Vagina (tissue), 2 donors: ENCODE results near the gene PALLD. TPM values are rescaled to one million over a fixed set of nuclear protein-coding genes. Genes with fewer than 3 reads are reported as not detected.

Source experiments
- DNase-seq, 2 donors: peaks; one replicate each; pipeline ENCODE4 v3.0.0-alpha.2; 2017; ENCODE audit errors: extremely low spot score in 2 of 2
- H3K27ac ChIP-seq: fragments of 200-600 bp; sonication (generic); one replicate; pipeline ENCODE4 v1.5.1; 2019
- H3K27me3 ChIP-seq: fragments of 200-600 bp; sonication (generic); one replicate; pipeline ENCODE4 v1.5.1; 2019
- H3K36me3 ChIP-seq, 2 donors: fragments of 200-600 bp; sonication (generic); one replicate each; pipeline ENCODE4 v1.5.1; 2017 to 2019
- H3K4me1 ChIP-seq: fragments of 200-600 bp; sonication (generic); one replicate; pipeline ENCODE4 v1.5.1; 2019
- H3K4me3 ChIP-seq, 2 donors: fragments of 200-600 bp; sonication (generic); 1 replicate in 1 of 2; 2 replicates in 1 of 2; pipeline ENCODE4 v1.5.1; 2016 to 2019
- H3K9me3 ChIP-seq: fragments of 200-600 bp; sonication (generic); one replicate; pipeline ENCODE4 v1.5.1; 2019
- POLR2A ChIP-seq, 2 donors: fragments of 450-650 bp; IDR thresholded peaks; one replicate each; pipeline ENCODE4 v1.6.1; 2017; ENCODE audit warnings: antibody characterized with exemption in 2 of 2, mild to moderate bottlenecking in 2 of 2, moderate library complexity in 2 of 2
- POLR2AphosphoS5 ChIP-seq, 2 donors: sonication (generic); formaldehyde crosslinking; IDR thresholded peaks; one replicate each; pipeline ENCODE4 v1.9.0; 2017; ENCODE audit warnings: antibody characterized with exemption in 2 of 2, mild to moderate bottlenecking in 2 of 2, low read depth in 1 of 2; ENCODE audit not compliant: insufficient read depth in 1 of 2
- intact Hi-C: fragments of 100-400 bp; cut with DNase I; formaldehyde crosslinking; loops from one replicate; pipeline ENCODE4 v1.15.1; 2023
- total RNA-seq: library from RNA; depleted of rRNA; stranded (reverse); fragments of >200 nt; gene quantifications from one replicate; pipeline ENCODE4 v1.2.3, GENCODE V29; 2016
- TF ChIP-seq, protein P1 (sequence below), 3 experiments: fragments of 450-650 bp in 2 of 3; fragments of 200-600 bp in 1 of 3; sonication (generic) in 1 of 3; IDR thresholded peaks; one replicate each; pipeline ENCODE4 v1.5.1; 2017 to 2019; ENCODE audit warnings: antibody characterized with exemption in 3 of 3, mild to moderate bottlenecking in 2 of 3, moderate library complexity in 2 of 3

PALLD gene
- total RNA-seq, 1 donor from 2014 or later: 229 TPM

DNA sequence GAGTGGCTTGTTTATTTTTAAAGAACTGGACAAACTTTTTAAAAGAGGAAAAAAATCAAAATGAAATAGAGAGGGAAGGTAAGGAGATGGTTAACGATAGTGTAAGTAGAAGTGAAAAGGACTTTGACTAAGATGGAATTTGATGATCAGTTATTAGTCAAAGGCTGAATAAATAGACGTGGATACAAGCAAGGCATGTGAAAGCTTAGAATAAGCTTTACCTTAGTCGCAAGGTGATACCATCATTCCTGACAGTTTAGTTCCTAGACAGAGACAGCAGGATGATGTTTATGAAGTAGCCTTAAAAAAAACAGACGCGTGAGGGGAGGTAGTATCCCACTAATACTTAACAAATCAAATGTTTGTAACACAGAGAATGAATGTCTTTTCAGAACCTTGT lies 97.3 kb downstream of the PALLD start:
- Histone ChIP-seq H3K4me3 (no peak overlapping the region), H3K27me3 (no peaks in the 10 kb centered on the region), H3K9me3 (no peaks in the 10 kb centered on the region), H3K4me1 (peaks cover 6% of the 10 kb centered on the region), H3K36me3 (no peaks in the 10 kb centered on the region), H3K27ac (no peak overlapping the region)
- intact Hi-C loops: no loop called here
- no peak for DNase-seq
- TF ChIP-seq, protein P1, sequence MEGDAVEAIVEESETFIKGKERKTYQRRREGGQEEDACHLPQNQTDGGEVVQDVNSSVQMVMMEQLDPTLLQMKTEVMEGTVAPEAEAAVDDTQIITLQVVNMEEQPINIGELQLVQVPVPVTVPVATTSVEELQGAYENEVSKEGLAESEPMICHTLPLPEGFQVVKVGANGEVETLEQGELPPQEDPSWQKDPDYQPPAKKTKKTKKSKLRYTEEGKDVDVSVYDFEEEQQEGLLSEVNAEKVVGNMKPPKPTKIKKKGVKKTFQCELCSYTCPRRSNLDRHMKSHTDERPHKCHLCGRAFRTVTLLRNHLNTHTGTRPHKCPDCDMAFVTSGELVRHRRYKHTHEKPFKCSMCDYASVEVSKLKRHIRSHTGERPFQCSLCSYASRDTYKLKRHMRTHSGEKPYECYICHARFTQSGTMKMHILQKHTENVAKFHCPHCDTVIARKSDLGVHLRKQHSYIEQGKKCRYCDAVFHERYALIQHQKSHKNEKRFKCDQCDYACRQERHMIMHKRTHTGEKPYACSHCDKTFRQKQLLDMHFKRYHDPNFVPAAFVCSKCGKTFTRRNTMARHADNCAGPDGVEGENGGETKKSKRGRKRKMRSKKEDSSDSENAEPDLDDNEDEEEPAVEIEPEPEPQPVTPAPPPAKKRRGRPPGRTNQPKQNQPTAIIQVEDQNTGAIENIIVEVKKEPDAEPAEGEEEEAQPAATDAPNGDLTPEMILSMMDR (IDR thresholded peaks at IDR 0.05): no peak
- TF ChIP-seq POLR2A (IDR thresholded peaks at IDR 0.05): no peak
- no peak for TF ChIP-seq POLR2AphosphoS5 (IDR thresholded peaks at IDR 0.05; ENCODE audit: insufficient read depth in 1 of 2, low read depth in 1 of 2)

DNA sequence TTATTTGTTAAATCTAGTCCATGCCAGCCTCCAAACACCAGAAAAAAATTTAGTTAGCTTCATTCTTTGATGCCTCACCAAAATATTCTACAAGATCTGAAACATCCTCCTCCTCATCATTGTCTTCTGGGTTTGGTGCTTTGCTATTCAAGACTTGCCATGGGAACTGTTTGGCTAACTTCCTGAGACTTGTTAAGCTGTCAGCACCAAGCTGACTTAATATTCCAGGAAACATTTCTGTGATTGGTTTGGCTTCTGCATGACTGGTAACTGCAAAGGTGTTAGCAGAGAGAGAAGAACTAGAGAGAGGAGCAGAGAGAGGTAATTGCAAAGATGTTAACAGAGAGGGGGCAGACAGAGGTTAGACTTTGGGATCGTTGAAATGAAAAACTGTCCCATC lies 101.3 kb downstream of the PALLD start:
- Histone ChIP-seq H3K27me3 (no peaks in the 10 kb centered on the region), H3K36me3 (no peaks in the 10 kb centered on the region), H3K4me3 (no peak overlapping the region), H3K4me1 (peaks cover 6% of the 10 kb centered on the region), H3K9me3 (no peaks in the 10 kb centered on the region), H3K27ac (no peak overlapping the region)
- TF ChIP-seq POLR2AphosphoS5 (IDR thresholded peaks at IDR 0.05; ENCODE audit: insufficient read depth in 1 of 2, low read depth in 1 of 2) (peak in 1 of 2 donors; percentile 19), POLR2A (IDR thresholded peaks at IDR 0.05) (no peak)
- DNase-seq: no peak
- intact Hi-C loops: no loop called here

DNA sequence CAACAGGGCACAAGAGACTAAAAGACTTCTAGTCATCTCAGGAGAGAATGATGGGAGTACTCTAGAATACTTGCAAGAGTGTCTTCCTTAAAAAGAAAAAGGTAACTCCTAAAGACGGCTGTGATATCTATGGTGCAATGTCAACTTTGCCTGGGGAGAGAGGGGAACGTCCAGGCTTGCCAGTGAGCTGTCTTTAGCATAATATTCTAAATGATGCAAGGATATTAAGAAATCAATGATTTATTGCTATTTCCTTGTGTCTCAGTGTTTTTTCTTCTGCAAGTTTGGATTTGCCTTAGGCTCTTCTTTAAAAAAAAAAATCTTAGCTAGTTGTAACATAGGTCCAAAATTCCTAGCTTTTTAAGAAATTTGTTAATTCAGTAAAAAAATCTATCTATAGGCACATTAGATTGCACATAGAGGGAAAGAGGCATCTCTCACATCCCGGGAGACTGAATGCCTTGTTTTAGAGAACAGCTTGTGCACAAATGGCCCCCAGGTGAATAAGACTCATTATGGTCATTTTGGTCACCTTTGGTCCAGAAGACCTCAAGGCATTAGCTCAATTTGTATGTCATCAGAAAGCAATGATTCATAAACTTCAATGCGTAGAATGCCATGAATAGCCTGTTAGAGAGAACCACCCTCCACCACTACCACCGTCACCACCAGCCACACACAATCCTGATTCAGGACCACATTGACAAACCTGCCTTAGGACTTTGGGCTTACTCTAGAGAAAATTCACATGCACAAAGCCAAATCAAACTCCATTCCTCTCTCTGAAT lies 104.1 kb downstream of the PALLD start:
- H3K27me3 ChIP-seq: no peaks in the 10 kb centered on the region

DNA sequence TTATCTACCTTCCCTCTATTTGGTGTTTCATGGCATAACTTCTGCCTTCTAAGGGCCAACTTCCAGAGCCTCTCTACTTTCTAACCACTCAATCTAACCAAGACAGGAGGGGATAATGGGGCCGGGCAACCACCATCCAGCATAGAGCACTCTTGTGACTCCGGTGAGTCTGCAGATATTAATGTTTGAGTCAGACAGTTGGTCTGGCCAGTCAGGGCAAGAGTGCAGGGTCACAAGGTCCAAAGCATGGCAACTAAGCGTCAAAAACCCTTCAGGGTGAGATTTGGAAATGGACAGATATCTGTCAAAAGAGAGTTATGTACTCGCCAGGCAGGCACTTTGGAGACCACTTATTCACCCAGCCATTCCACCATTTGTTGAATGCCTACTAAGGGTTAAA lies 105.0 kb downstream of the PALLD start:
- Histone ChIP-seq H3K27ac (no peak overlapping the region), H3K27me3 (no peaks in the 10 kb centered on the region), H3K36me3 (no peaks in the 10 kb centered on the region), H3K4me1 (peaks cover 20% of the 10 kb centered on the region), H3K9me3 (no peaks in the 10 kb centered on the region), H3K4me3 (no peak overlapping the region)
- no peak for TF ChIP-seq POLR2AphosphoS5 (IDR thresholded peaks at IDR 0.05; ENCODE audit: insufficient read depth in 1 of 2, low read depth in 1 of 2)
- TF ChIP-seq, protein P1 (IDR thresholded peaks at IDR 0.05): no peak
- TF ChIP-seq POLR2A (IDR thresholded peaks at IDR 0.05): no peak
- intact Hi-C loops: no loop called here
- DNase-seq: no peak

More for the DNA sequence above, 104.1 kb downstream of the PALLD start:
- H3K27ac ChIP-seq: no peak overlapping the region
- H3K4me3 ChIP-seq: no peak overlapping the region
- H3K9me3 ChIP-seq: no peaks in the 10 kb centered on the region
- no peak for TF ChIP-seq POLR2A (IDR thresholded peaks at IDR 0.05)
- peak in 1 of 2 donors; percentile 78 for TF ChIP-seq POLR2AphosphoS5 (IDR thresholded peaks at IDR 0.05; ENCODE audit: insufficient read depth in 1 of 2, low read depth in 1 of 2)
- H3K4me1 ChIP-seq: peaks cover 20% of the 10 kb centered on the region
- intact Hi-C loops: no loop called here
- no peak for DNase-seq
- H3K36me3 ChIP-seq: no peaks in the 10 kb centered on the region

DNA sequence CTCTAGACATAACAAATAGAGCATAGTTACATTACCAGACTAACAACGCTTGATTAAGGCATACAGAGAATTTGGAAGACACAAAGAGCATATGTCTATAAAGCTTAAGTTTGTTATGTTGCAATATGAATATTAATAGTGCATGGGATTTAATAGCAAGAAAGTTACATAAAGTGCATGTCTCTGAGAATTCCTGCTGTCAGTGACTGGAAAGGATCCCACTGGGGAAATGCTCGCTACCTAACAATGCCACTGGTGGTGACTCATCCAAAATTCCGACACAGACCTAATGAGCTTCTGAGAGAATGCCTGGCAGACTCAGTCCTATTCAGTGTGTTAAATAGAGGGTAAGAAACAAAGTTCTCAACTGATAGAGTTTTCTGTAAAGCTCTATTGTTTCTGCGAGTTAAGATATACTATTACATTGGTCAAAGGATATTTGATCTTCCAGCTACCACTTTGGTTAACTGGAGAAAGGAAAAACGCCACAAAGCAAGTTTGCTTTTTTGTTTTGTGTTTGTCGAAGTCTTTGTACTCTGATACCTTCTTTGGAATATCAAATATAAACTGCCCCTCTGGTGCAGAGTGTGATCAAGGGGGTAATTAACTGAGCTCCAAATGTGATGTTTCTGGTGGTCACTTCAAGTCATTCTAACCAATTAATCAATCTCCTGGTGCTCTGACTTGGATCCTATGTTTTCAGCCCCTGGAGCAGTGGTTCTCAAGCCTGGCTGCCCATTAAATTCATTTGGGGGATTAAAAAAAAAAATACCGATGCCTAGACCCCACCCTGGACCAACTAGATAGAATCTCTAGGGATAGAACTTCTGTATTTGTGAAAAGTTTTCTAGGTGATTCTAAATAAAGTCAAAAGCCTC lies 107.9 kb downstream of the PALLD start:
- Histone ChIP-seq H3K27me3 (no peaks in the 10 kb centered on the region), H3K4me1 (peaks cover 14% of the 10 kb centered on the region), H3K36me3 (no peaks in the 10 kb centered on the region), H3K9me3 (no peaks in the 10 kb centered on the region), H3K27ac (peak overlapping the region; percentile 9), H3K4me3 (no peak overlapping the region)
- DNase-seq: no peak
- TF ChIP-seq, protein P1 (IDR thresholded peaks at IDR 0.05): no peak
- TF ChIP-seq POLR2A (IDR thresholded peaks at IDR 0.05): no peak
- TF ChIP-seq POLR2AphosphoS5 (IDR thresholded peaks at IDR 0.05; ENCODE audit: insufficient read depth in 1 of 2, low read depth in 1 of 2): peak in 1 of 2 donors; percentile 88
- intact Hi-C loops: no loop called here
